Ovary (tissue), 9 donors: ENCODE results near the gene MIX23. TPM values are rescaled to one million over a fixed set of nuclear protein-coding genes. Genes with fewer than 3 reads are reported as not detected.
A peak's percentile ranks its signal among the peaks of the same experiment; 100 is the strongest.

Source experiments
- DNase-seq, 5 donors: peaks; one replicate each; pipeline ENCODE4 v3.0.0-alpha.2; 2019 to 2020
- H3K27ac ChIP-seq, 2 donors: fragments of 200-600 bp; one replicate each; pipeline versions ENCODE4 v1.5.1 to v1.8.0; 2019 to 2022
- H3K27me3 ChIP-seq: fragments of 200-600 bp; one replicate; pipeline ENCODE4 v1.8.0; 2022
- H3K36me3 ChIP-seq: fragments of 200-600 bp; sonication (generic); one replicate; pipeline ENCODE4 v1.5.1; 2019
- H3K4me1 ChIP-seq: one replicate; pipeline ENCODE4 v1.8.1; 2013; ENCODE audit warnings: mild to moderate bottlenecking, moderate library complexity; ENCODE audit not compliant: insufficient read depth
- H3K4me3 ChIP-seq: fragments of 200-600 bp; sonication (generic); one replicate; pipeline ENCODE4 v1.5.1; 2017
- H3K9me3 ChIP-seq, 2 donors: fragments of 200-600 bp in 1 of 2; sonication (generic) in 1 of 2; one replicate each; pipeline versions ENCODE4 v1.5.1 to v1.8.1; 2013 to 2019; ENCODE audit warnings: mild to moderate bottlenecking in 1 of 2, moderate library complexity in 1 of 2
- EP300 ChIP-seq: sonication (generic); formaldehyde crosslinking; IDR thresholded peaks from one replicate; pipeline ENCODE4 v1.6.1; 2017; ENCODE audit warnings: antibody characterized with exemption
- POLR2A ChIP-seq: fragments of 450-650 bp; IDR thresholded peaks from one replicate; pipeline ENCODE4 v1.6.1; 2017; ENCODE audit warnings: antibody characterized with exemption, mild to moderate bottlenecking, moderate library complexity
- WGBS, 3 donors: extraction: QIAGEN DNeasy Blood & Tissue Kit in 1 of 3; methylation state at CpG; one replicate each; pipeline versions ENCODE4 v1.1.5 to v1.1.7; 2013 to 2017; 5-methylcytosine and 5-hydroxymethylcytosine counted together
- intact Hi-C, 4 donors: fragments of 100-400 bp; cut with DNase I; formaldehyde crosslinking; loops; one replicate each; pipeline versions ENCODE4 v1.11.0 to v1.15.1; 2022 to 2023
- polyA plus RNA-seq, 2 donors: library from polyadenylated mRNA; stranded (reverse); fragments of 200-250 nt in 1 of 2; fragments of 350-450 nt in 1 of 2; fragmentation: Illumina TruSeq in 1 of 2; extraction: RNeasy Lipid Tissue Mini Kit (QIAGEN cat#74804) in 1 of 2; gene quantifications; one replicate each; pipeline ENCODE4 v1.2.3, GENCODE V29; 2013 to 2014
- total RNA-seq, 7 donors: library from RNA; depleted of rRNA in 2 of 7; stranded (reverse); fragments of >200 nt in 2 of 7; fragmentation: NEBNext Ultra II Directional in 3 of 7; extraction: Animal tissue kit (Norgen Biotek cat#: 25700) in 3 of 7; gene quantifications; one replicate each; pipeline versions ENCODE4 v1.1.0 to v1.2.4, GENCODE V29; 2016 to 2023
- TF ChIP-seq, protein P1 (sequence below), 3 donors: fragments of 450-650 bp in 2 of 3; fragments of 200-600 bp in 1 of 3; IDR thresholded peaks; one replicate each; pipeline versions ENCODE4 v1.5.1 to v1.8.0; 2016 to 2022; ENCODE audit warnings: antibody characterized with exemption in 3 of 3, mild to moderate bottlenecking in 1 of 3
- donor health status: DM: no; HTN: no; CAD: no; lungs with moderate emphysema.
- donor health status: DM: no; HTN: no; CAD: no.
- donor health status: Bipolar disorder and iron deficiency.
- donor health status: DM: yes; HTN: yes; CAD: no.
- donor health status: DM: no; HTN: no; CAD: no.
- donor health status: DM: yes; HTN: yes; CAD: no.

The MIX23 gene
- total and polyA plus RNA-seq, 9 donors = 8.0 to 30.7 (median 16.7) TPM

DNA sequence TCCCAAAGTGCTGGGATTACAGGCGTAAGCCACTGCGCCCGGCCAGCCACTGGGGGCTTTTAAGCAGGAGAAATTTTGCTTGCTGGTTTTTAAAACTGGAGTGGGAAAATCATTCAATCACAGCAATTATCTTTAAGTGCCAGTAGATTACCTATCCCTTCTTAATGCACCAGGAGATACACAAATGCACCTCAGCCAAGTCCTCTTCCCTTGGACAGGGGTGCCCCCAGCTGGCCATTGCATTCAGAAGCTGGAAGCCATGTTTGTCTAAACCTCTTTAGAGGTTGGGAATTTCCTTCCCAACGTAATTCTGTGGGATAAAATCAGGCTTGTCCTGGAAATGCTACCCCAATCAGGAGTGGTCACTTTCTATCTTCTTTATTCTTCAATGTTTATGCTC lies 26.6 kb downstream of the MIX23 start:
- peak; percentile 19 to 62 (median 49) for DNase-seq
- Histone ChIP-seq H3K9me3 (no peaks in the 10 kb centered on the region), H3K36me3 (no peaks in the 10 kb centered on the region), H3K4me3 (no peak overlapping the region), H3K4me1 (no peaks in the 10 kb centered on the region), H3K27me3 (no peaks in the 10 kb centered on the region), H3K27ac (no peak overlapping the region)
- intact Hi-C loops = no loop called here
- TF ChIP-seq EP300 = no peak
- TF ChIP-seq, protein P1, sequence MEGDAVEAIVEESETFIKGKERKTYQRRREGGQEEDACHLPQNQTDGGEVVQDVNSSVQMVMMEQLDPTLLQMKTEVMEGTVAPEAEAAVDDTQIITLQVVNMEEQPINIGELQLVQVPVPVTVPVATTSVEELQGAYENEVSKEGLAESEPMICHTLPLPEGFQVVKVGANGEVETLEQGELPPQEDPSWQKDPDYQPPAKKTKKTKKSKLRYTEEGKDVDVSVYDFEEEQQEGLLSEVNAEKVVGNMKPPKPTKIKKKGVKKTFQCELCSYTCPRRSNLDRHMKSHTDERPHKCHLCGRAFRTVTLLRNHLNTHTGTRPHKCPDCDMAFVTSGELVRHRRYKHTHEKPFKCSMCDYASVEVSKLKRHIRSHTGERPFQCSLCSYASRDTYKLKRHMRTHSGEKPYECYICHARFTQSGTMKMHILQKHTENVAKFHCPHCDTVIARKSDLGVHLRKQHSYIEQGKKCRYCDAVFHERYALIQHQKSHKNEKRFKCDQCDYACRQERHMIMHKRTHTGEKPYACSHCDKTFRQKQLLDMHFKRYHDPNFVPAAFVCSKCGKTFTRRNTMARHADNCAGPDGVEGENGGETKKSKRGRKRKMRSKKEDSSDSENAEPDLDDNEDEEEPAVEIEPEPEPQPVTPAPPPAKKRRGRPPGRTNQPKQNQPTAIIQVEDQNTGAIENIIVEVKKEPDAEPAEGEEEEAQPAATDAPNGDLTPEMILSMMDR (IDR thresholded peaks at IDR 0.05) = peak in 1 of 3 donors; percentile 21
- WGBS, 3 donors = 66 to 76% (median 75%) methylated on average over 4 of the region's 4 CpGs

DNA sequence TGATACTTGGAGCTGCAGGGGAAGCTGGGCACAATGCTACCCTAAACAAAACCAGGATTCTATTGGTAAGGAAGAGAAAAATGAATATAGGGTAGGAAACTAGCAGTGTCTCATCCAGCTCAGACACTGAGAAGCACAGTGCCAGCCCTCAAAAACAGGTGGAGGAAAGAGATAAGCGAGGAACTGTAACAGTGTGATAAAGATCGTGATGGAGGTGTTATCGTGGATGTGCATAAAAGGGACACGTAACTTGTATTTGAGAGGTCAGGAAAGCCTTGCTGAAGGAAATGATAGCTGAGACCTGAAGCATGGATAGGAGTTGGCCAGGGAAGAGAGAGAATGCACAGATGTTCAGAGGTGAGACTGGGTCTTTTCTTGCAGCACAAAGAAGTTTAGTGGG lies 27.4 kb downstream of the MIX23 start:
- H3K36me3 ChIP-seq = no peaks in the 10 kb centered on the region
- no peaks in the 10 kb centered on the region for H3K9me3 ChIP-seq
- no peaks in the 10 kb centered on the region for H3K27me3 ChIP-seq
- H3K27ac ChIP-seq = no peak overlapping the region
- DNase-seq = no peak
- intact Hi-C loops = no loop called here
- no peaks in the 10 kb centered on the region for H3K4me1 ChIP-seq
- 76 to 84% (median 83%) methylated on average over 4 of the region's 4 CpGs for WGBS, 3 donors
- no peak overlapping the region for H3K4me3 ChIP-seq
- TF ChIP-seq, protein P1 (IDR thresholded peaks at IDR 0.05) = no peak
- no peak for TF ChIP-seq POLR2A
- no peak for TF ChIP-seq EP300

DNA sequence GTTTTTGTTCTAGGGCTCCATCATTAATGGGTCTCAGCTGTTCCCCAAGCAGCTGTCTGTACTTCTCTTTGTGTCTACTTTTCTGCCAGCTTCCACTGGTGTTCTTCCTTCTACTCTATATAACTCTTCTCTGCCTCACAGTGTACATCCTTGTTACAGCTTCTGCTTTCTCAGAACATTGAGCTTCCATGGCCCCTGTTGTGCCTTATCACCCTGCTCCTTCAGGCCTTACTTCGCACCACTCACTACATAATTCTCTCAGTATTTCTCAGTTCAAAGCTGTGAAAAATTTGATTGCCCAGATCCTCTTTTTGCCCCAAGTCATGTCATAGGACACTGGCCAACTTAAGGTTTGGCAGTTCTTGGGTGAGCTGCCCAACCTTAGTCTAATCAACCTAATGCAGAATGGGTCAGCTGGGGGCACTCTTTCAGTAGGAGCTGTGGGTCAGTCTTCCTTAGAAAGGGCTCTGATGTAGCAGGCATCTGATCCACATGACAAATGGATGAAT lies 29.1 kb downstream of the MIX23 start:
- no peaks in the 10 kb centered on the region for H3K4me1 ChIP-seq
- no peaks in the 10 kb centered on the region for H3K9me3 ChIP-seq
- intact Hi-C loops = no loop called here
- no peak overlapping the region for H3K4me3 ChIP-seq
- no peak for TF ChIP-seq EP300
- TF ChIP-seq POLR2A = no peak
- TF ChIP-seq, protein P1 (IDR thresholded peaks at IDR 0.05) = no peak
- H3K27ac ChIP-seq = no peak overlapping the region
- H3K27me3 ChIP-seq = no peaks in the 10 kb centered on the region
- DNase-seq = no peak
- 95 to 100% (median 100%) methylated on average over 1 of the region's 1 CpG for whole genome bisulfite sequencing, 3 donors
- H3K36me3 ChIP-seq = no peaks in the 10 kb centered on the region

DNA sequence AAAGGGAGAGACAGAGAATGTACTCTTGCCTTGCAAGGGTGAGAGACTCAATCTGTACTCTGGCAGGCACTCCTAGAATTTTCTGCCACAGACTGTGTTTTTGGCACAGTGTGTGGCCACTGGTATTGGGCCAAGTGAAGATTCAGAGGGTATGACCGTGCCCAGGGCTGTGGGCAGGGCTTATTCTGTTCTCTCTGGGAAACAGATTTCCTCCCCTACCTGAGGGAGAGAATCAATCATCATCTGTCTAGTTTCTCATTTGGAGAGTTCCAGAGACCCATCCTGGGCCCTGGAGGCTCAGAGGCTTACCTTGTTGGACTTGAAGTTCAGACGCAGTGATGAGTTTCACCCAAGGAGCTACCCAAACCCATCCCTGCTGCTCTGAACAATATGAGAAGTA lies 29.8 kb downstream of the MIX23 start:
- WGBS, 3 donors = 28 to 47% (median 38%) methylated on average over 2 of the region's 2 CpGs
- Histone ChIP-seq H3K4me3 (no peak overlapping the region), H3K27me3 (no peaks in the 10 kb centered on the region), H3K4me1 (no peaks in the 10 kb centered on the region), H3K27ac (no peak overlapping the region), H3K36me3 (no peaks in the 10 kb centered on the region), H3K9me3 (no peaks in the 10 kb centered on the region)
- TF ChIP-seq POLR2A (no peak), EP300 (no peak)
- TF ChIP-seq, protein P1 (IDR thresholded peaks at IDR 0.05) = no peak
- no peak for DNase-seq
- intact Hi-C loops = no loop called here
